GM13977 (cell line): ENCODE data around the gene RB1.

ENCODE experiments used
- DNase-seq: peaks from one replicate; pipeline ENCODE4 v3.0.0; 2012; ENCODE audit warnings: low spot score
- CTCF ChIP-seq: IDR thresholded peaks from 2 replicates; pipeline ENCODE4 v1.5.1; 2012; ENCODE audit warnings: mild to moderate bottlenecking, control low read depth; ENCODE audit not compliant: insufficient read depth; ENCODE audit errors: extremely low read depth, missing control alignments
- in situ Hi-C: fragments of 300-500 bp; cut with MboI; formaldehyde crosslinking; loops from one replicate; pipeline ENCODE4 v1.12.0; 2022; ENCODE audit warnings: low sequenced_read_pairs, low pct_unique_long_range_greater_than_20kb, mixed read lengths, inconsistent platforms; ENCODE audit not compliant: unreplicated experiment

Gene RB1

GRCh38 chr13:48268019-48268418 lies 35.5 kb upstream of the RB1 start:
- in situ Hi-C loops = no loop called here
- DNase-seq = no peak
- TF ChIP-seq CTCF = no peak

- in situ Hi-C loops = no loop called here
- no peak for TF ChIP-seq CTCF
- DNase-seq = no peak
These were observed 30.2 kb upstream of the RB1 start for GRCh38 chr13:48273346-48273745.

GRCh38 chr13:48275507-48275906 lies 28.0 kb upstream of the RB1 start:
- in situ Hi-C loops = no loop called here
- DNase-seq = no peak
- TF ChIP-seq CTCF = no peak

DNA sequence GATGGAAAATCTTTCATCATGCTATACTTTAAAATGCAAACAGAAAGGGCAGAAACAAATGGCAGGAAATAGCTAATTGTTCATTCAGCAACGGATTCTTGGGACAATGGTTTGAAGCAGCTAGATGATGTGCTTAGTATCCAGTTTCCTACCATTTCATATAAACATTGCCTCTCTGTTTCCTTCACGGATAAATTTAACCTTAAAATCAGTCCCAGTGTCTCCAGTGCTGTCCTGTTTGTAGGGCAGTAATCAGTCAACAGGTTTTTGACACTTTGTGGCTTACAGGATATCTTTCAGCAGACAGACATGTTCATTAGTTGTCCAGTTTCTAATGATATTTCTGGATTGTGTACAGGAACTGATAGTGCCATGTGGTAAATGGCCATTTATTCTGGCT lies 24.7 kb upstream of the RB1 start:
- no peak for TF ChIP-seq CTCF
- in situ Hi-C loops = no loop called here
- no peak for DNase-seq

DNA sequence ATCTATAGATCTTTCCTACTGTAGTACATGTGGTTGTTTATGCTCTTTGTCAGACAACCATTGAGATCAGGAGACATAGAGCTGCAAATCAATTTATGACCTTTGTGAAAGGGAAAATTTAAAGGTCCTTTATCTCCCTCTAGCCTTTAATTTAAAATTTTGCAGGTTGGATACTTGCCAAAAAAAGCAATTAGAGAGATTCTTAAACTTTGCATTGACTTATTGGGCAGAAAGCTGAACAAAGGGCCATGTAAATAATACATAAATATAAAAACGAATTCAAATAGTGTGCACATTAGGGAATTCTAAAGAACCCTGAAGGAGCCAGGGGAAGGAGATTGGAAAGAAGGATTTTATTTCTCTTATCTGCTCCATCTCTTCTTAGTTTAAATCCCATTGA lies 22.0 kb upstream of the RB1 start:
- no peak for TF ChIP-seq CTCF
- DNase-seq = no peak
- in situ Hi-C loops = no loop called here

GRCh38 chr13:48291730-48292129 lies 11.8 kb upstream of the RB1 start:
- DNase-seq = no peak
- in situ Hi-C loops = no loop called here
- TF ChIP-seq CTCF = no peak

DNA sequence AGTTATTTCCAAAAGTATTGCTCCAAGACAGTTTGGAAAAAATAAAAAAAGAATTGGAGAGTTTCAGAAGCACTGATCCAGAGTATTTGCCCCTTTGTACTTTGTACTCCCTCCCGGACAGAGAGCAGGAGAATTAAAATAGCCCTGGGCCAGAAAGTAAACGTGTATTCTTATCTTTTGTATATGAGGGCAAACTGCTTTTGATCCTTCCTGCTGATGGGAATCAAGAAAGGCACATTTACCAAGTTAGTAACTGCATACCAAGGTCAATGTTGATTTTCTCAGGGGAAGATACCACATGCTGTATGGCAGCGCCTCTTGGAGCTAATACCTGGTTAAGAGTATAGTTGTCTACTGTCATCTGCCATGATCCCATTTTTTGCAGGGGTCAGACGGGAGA lies 10.9 kb upstream of the RB1 start:
- no peak for TF ChIP-seq CTCF
- in situ Hi-C loops = no loop called here
- no peak for DNase-seq
